Activated T-helper 9 cell treated with anti-CD3 and anti-CD28 coated beads, Interleukin-2, amount 50 U/mL, for 16 hours (primary cell): Measurements from ENCODE around the gene DCUN1D5.

Experiments used
- DNase-seq: peaks from one replicate; pipeline ENCODE4 v3.0.0-alpha.2; 2020; ENCODE audit warnings: low read depth

Gene DCUN1D5

DNA sequence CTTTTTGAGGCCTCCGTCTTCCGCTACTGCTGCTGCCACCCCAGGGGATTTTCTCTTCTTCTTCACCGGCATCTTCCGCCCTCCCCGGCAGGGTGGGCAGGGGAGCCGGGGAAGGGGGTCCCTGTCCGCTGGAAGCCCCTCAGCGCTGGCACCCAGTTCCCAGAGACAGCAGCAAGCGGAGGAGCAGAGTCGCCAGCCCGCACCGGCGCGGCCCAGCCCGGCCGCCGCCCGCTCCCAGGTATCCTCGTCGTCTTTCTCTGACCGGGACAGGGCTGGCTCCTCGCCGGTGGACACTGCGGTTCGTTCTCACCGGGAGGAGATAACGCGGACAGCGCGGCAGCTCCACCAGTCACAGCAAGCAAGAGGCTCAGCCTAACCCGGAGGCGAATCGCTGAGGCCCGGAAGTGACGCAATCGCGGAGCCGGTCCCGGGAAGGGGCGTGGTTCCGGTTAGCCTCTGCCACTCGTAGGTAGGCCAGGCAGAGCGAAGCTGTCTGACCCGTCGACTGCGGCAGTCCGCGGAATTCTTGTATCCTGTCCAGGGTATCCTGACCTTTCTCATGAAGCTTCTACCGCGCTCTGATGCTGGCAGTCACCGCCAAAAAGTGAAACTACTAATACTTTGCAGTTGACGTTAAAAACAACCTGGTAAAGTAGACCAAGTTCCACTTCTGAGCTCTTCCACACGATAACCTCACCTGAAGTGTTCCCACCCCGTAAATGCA lies at the start of gene DCUN1D5:
Gene DCUN1D5 (minus strand): TSS at position 360 of the 724 bp plus-strand sequence. CDS start 288 bp downstream, at position 72.
- peak; percentile 92 for DNase-seq

GRCh38 chr11:103125462-103125861 lies 33.5 kb upstream of the DCUN1D5 start:
- DNase-seq: no peak

GRCh38 chr11:103114836-103115235 lies 22.9 kb upstream of the DCUN1D5 start:
- DNase-seq: no peak

DNA sequence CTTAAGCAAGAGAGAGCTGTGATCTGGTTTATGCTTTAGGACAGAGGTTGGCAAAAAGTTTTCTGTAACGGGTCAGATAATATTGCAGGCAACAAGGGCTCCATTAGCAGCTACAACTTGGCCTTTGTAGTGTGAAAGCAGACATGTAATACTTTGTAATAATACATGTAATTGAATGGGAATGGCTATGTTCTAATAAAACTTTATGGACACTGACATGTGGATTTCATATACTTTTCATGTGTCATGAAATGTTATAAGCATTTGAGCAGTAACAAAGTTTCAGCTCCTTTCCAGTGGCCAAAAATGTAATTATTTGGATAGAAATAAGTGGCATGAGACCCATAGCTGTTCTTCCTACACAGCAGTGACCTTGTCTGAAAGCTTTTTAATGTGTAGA lies 20.4 kb upstream of the DCUN1D5 start:
- DNase-seq: no peak

DNA sequence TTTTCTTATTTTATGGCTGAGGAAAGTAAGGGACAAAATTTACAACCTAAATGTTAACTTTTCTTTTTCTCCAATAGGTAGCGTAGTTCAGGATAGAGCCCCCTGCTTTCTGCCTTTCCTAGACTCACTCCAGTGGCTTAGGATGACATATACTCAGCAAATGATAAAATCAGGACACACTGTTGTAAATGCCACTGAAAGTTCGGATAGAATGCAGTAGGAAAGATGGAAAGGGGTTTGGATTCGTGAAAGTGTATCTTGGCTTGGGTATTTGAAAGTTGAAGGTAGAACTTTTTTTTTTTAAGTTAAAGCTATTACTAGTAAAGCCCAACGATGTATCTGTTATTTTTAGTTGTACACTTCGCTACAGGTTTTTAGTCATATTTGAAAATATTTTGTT lies 19.4 kb upstream of the DCUN1D5 start:
- no peak for DNase-seq

GRCh38 chr11:103110391-103110790 lies 18.4 kb upstream of the DCUN1D5 start:
- no peak for DNase-seq

DNA sequence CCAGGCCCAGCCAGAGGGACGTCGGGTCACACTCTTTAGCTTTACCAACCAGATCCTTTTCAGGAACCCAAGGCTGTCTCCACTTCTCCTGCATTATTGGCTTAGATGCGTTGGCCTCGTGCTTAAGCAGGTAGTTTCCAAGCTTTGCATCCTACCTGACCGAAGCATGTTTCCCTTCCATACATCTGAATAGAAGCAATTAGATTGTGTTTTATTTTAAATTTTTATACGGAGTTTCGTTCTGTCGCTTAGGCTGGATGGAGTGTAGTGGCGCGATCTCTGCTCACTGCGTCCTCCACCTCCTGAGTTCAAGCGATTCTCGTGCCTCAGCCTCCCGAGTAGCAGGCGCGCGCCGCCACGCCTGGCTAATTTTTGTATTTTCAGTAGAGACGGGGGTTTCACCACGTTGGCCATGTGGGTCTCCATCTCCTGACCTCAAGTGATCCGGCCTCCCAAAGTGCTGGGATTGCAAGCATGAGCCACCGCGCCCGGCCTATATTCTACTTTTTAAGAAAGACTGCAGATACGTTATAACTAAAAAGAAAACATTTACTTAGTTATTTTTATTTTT lies 17.9 kb upstream of the DCUN1D5 start:
- no peak for DNase-seq

DNA sequence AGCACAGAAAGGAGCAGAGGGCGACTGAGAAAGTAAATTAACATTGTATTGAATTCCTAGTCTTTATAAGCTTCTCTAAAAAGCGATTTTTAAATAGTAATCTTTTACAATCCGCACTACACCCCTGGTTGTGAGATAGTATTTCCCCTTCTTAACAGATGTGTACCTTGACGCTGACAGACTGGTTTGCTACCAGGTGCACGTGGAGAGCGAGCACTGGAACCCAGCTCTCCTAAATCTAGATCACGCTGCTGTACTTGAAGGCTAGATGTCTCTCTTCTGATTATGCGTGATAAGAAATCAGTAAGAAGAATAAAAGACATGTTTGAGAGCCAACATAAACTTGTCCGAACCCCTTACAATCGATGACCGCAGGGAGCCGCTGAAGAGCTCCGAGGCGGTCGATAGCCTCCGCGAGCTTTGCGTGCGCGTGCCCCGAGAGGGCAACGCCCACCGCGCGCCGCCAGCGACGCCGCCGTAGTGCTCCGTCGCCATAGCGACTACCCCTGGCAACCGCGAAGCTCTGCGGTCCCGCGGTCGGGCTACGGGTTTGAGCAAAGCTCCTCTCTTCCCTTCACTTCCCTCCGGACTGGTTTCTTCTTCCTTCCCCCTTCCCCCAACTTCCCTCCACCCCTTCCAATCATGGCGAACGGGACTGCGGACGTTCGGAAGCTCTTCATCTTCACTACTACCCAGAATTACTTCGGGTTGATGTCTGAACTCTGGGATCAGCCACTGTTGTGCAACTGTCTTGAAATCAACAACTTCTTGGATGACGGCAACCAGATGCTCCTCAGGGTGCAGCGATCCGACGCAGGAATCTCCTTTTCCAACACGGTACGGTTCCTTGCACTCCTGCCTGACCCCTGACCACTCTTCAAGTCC lies 17.2 kb upstream of the DCUN1D5 start, which contains the start of gene DYNC2H1:
Gene DYNC2H1 (plus strand): TSS at position 494 of the 885 bp plus-strand sequence. CDS start 149 bp downstream, at position 643.
- DNase-seq: peak; percentile 83

DNA sequence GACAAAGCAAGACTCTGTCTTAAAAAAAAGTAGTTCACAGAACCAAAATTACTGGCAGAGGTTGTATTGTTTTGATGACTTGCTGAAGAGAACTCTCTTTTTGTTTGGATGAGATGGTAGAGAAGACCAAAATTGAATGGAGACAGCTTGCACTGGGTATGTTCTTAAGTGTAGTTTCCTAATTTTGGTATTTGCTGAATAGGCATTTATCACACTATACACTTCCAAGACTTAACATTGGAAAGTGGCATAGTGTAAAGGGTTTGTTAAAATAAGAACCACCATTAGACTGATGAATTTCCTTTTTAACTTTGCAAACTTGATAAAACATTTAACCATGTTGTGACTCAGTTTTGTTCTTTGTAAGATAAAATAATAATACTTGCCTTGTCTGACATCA lies 5.3 kb upstream of the DCUN1D5 start:
- DNase-seq: no peak

DNA sequence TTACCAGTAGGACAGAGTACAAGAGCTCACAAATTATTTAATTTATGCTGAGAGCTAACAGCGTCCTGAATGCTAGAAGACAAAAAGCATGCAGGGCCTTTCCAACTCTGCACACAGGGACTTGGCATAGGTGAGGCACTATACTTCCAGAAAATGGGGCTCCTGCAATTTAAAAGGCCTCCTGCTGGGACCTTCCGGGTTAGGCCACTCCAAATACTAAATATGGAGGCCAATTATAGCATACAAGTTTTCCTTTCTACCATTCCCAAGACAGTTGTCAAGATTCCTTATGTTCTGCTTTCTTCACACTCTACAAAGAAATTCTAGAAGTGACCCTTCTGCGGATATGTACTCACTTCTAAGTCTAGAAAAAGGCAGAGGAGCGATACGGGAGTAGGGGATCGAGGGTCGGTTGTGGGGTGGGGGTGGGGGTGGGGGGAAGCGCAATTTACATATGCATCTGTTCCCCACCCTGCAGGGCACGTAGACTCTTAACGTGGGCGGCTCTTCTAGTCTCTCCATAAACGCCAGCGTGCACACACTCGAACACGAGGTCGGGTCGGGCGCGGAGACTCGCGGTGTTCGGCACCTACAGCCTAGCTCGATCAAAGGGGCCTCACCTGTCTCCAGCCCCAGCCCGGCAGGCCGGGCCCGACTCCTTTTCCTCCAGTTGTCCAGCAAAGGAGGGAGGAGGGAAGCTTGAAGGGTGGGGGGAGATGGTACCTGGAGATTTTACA lies 728 bp downstream of the DCUN1D5 start:
- peak; percentile 12 for DNase-seq

- no peak for DNase-seq
Measured at GRCh38 chr11:103086461-103086860, 5.5 kb downstream of the DCUN1D5 start.

DNA sequence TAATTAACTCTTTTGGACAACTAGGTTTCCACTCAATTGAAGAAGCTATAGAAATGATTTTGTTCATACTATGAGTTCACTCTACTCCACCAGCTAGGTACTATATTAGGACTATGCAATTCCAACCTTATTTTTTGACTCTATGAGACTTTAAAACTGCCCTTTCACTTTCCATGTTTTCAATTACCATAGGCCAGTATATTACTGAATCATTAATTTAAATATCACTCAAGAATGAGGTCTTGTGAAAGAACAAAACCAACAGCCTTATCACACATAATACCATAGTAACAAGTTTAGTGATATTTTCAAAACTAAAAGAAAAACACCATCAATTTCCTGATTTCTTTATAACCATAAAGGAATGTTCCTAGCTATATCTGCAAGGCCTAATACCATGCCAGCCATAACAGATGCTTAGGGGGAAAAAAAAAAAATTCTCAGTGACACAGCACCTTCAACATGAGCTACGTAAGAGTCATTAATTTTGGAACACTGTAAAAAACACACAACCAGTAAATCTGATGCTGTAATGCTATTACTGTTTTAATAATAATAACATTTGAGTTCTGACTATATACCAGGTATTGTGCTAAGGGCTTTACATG lies 6.1 kb downstream of the DCUN1D5 start:
- DNase-seq: no peak

- no peak for DNase-seq
Measured at GRCh38 chr11:103079833-103080232, 12.1 kb downstream of the DCUN1D5 start.

DNA sequence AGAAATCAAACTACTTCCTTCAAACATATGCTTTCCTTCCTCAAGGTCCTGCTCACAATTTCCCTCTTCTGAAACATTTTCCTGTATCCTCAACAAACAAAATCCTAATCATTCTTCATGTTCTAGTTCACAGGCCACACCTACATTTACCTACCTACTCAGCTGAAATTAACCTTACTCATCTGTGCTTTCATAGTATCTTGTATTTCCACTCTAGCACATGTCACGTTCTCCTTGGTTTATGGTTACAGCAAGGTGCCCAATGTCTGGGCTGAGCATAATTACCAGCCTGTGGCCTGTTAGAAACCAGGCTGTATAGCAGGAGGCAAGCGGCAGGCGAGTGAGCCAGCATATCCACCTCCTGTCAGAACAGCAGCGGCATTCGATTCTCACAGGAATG lies 13.2 kb downstream of the DCUN1D5 start:
- no peak for DNase-seq

DNA sequence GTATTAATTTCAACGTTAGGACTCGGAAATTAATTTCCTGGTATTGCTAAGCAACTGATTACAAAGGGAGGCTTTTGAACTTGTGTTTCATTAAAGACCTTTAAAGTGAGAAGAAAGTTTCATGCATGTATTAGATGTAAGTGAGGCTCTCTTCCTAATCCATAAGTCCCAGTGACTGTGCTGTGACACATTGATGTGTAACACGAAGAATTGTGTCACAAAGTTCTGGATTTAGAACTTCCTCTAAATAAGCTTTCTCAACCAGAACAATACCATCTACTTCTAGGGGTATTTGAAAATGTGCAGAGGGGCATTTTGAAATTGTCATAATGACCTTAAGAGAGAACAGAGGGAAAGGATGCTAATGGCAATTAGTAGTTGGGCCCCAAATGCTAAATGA lies 14.4 kb downstream of the DCUN1D5 start:
- no peak for DNase-seq

GRCh38 chr11:103076361-103076760 lies 15.6 kb downstream of the DCUN1D5 start:
- DNase-seq: no peak

GRCh38 chr11:103071008-103071407 lies 21.0 kb downstream of the DCUN1D5 start:
- DNase-seq: no peak

DNA sequence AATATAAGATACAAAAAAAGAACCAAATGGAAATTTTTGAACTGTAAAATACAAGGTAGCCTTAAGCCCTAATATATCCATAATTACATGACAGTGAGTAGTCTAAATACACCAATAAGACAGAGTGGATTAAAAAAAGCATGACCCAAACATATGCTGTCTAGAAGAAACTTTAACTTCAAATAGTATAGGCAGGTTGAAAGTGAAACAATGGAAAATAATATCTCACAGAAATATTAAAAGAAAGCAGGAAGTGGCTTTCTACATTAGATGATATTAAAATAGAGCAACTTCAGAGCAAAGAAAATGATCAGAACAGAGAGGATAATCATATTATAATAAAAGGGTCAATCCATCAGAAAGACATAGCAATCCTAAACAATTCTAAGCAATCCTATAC lies 21.8 kb downstream of the DCUN1D5 start:
- no peak for DNase-seq

GRCh38 chr11:103069367-103069766 lies 22.6 kb downstream of the DCUN1D5 start:
- DNase-seq: no peak

DNA sequence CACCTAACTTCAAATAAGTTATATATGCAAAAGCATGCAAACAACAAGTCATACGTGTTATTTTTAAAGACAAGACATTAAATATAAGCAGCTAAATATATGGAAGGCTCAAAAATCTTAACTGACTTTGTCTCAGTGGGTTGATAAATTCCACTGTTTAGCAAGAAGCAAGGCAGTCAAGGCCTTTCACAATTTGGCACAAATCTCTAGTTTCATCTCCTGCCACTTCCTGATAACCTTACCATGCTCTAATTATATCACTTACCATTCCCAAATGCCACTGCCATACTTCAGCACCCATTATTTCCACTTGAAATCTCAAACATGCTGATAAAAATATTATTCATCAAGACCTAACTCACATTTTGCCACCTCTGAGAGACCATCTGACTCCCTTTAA lies 24.8 kb downstream of the DCUN1D5 start:
- DNase-seq: no peak

GRCh38 chr11:103061656-103062055 lies 30.3 kb downstream of the DCUN1D5 start:
- DNase-seq: no peak
